K562 (cell line): ENCODE measurements around the gene IGSF21. TPM values are rescaled to one million over a fixed set of nuclear protein-coding genes. Genes with fewer than 3 reads are reported as not detected.

Source experiments
- ATAC-seq: fragments of 200-7000 bp; cut with Tn5 transposase; 3 replicates; pipeline ENCODE4 v1.9.1; 2020; ENCODE audit warnings: moderate library complexity
- BruUV-seq: library from RNA; stranded (reverse); fragments of 400-500 nt; replicated peaks from 2 replicates; lab custom pipeline; 2021; lab: Mats Ljungman, UMichigan
- CTCF ChIA-PET: fragments of 300-600 bp; formaldehyde crosslinking; extraction: SDS; loops from one replicate; lab custom pipeline; 2021; ENCODE audit warnings: low intra/inter-chr PET ratio; lab: Yijun Ruan, JAX
- POLR2A ChIA-PET: fragments of 300-600, 350-650 bp; sonication (Branson Sonifier 250); formaldehyde crosslinking; extraction: SDS; loops from one replicate; lab custom pipeline; 2021; ENCODE audit warnings: antibody characterized with exemption, inconsistent platforms; lab: Yijun Ruan, JAX
- DNase-seq, 4 experiments: peaks; one replicate each; pipeline versions ENCODE4 v3.0.0 to v3.0.0-alpha.2; 2011 to 2018; ENCODE audit warnings: low spot score in 3 of 4, mixed read lengths in 3 of 4; ENCODE audit errors: extremely low read depth in 1 of 4
- FAIRE-seq: peaks from 2 replicates; lab custom pipeline; 2011; peaks lifted over from hg19 to GRCh38; lab: Jason Lieb, UNC
- H2AFZ ChIP-seq: 2 replicates; pipeline ENCODE4 v1.6.0; 2011; ENCODE audit warnings: low read depth, low read length, control low read depth, inconsistent platforms
- H3K27ac ChIP-seq: fragments of 200-600 bp; 3 replicates; pipeline ENCODE4 v1.8.0; 2011; ENCODE audit warnings: low read depth, mild to moderate bottlenecking, control low read depth, inconsistent platforms, low read length, moderate library complexity, mixed read lengths; ENCODE audit errors: extremely low read depth
- H3K27me3 ChIP-seq, 2 experiments: fragments of 300-600 bp in 1 of 2; 2 replicates in 1 of 2; 3 replicates in 1 of 2; pipeline versions ENCODE4 v1.6.0 to v1.8.0; 2011; ENCODE audit warnings: inconsistent platforms in 2 of 2, low read length in 2 of 2, mild to moderate bottlenecking in 1 of 2, mixed read lengths in 1 of 2, moderate library complexity in 1 of 2; ENCODE audit not compliant: control insufficient read depth in 2 of 2, insufficient read depth in 2 of 2
- H3K36me3 ChIP-seq: fragments of 300-600 bp; 3 replicates; pipeline ENCODE4 v1.8.0; 2011; ENCODE audit warnings: mild to moderate bottlenecking, low read length, inconsistent platforms; ENCODE audit not compliant: control insufficient read depth, insufficient read depth
- H3K4me1 ChIP-seq, 2 experiments: fragments of 200-600 bp in 1 of 2; replicated peaks in 1 of 2; 2 replicates in 1 of 2; 3 replicates in 1 of 2; pipeline versions ENCODE4 v1.5.1 to v1.8.0; 2011; ENCODE audit warnings: inconsistent platforms in 2 of 2, low read length in 2 of 2, mild to moderate bottlenecking in 1 of 2, mixed read lengths in 1 of 2, moderate library complexity in 1 of 2; ENCODE audit not compliant: control insufficient read depth in 2 of 2, insufficient read depth in 2 of 2
- H3K4me2 ChIP-seq: 2 replicates; pipeline ENCODE4 v1.6.1; 2011; ENCODE audit warnings: low read length, control low read depth, inconsistent platforms, mixed read lengths; ENCODE audit not compliant: insufficient read depth
- H3K4me3 ChIP-seq: fragments of 200-600 bp; sonication (generic), shearing (Covaris generic); 2 replicates; pipeline ENCODE4 v1.5.1; 2016; ENCODE audit warnings: control low read depth, inconsistent platforms
- H3K79me2 ChIP-seq: fragments of 200-600 bp; 3 replicates; pipeline ENCODE4 v1.8.0; 2011; ENCODE audit warnings: low read length, inconsistent platforms; ENCODE audit not compliant: control insufficient read depth, insufficient read depth
- H3K9ac ChIP-seq, 2 experiments: 2 replicates each; pipeline versions ENCODE4 v1.6.0 to v1.6.1; 2011; ENCODE audit warnings: low read depth in 2 of 2, low read length in 2 of 2, control low read depth in 1 of 2, inconsistent platforms in 1 of 2, mild to moderate bottlenecking in 1 of 2, mixed read lengths in 1 of 2; ENCODE audit not compliant: insufficient read depth in 1 of 2
- H3K9me1 ChIP-seq: one replicate; pipeline ENCODE4 v1.6.0; 2011; ENCODE audit warnings: inconsistent platforms, mild to moderate bottlenecking, low read length, moderate library complexity; ENCODE audit not compliant: control insufficient read depth, insufficient read depth
- H3K9me3 ChIP-seq: replicated peaks from 2 replicates; pipeline ENCODE4 v1.5.1; 2011; ENCODE audit warnings: low read depth, low read length, inconsistent platforms; ENCODE audit not compliant: control insufficient read depth, insufficient read depth
- H4K20me1 ChIP-seq: replicated peaks from 2 replicates; pipeline ENCODE4 v1.6.1; 2011; ENCODE audit warnings: low read length, inconsistent platforms, mixed read lengths; ENCODE audit not compliant: control insufficient read depth, insufficient read depth
- HNRNPL ChIP-seq: fragments of 200-400 bp; formaldehyde crosslinking; IDR thresholded peaks from 2 replicates; pipeline ENCODE4 v1.6.1; 2017; ENCODE audit warnings: low read depth, mild to moderate bottlenecking, low read length
- NR3C1 ChIP-seq: sonication (generic); formaldehyde crosslinking; IDR thresholded peaks from 2 replicates; pipeline ENCODE4 v1.8.1; 2022; ENCODE audit warnings: missing genetic modification reagents
- PHF8 ChIP-seq: fragments of 200-600 bp; sonication (generic); IDR thresholded peaks from 2 replicates; pipeline ENCODE4 v1.6.1; 2012; ENCODE audit warnings: mixed run types, mild to moderate bottlenecking, inconsistent platforms, low read length, moderate library complexity, borderline replicate concordance
- POLR3G ChIP-seq: IDR thresholded peaks from 2 replicates; pipeline ENCODE4 v1.6.1; 2011; ENCODE audit not compliant: insufficient read length, insufficient replicate concordance; ENCODE audit errors: extremely low read depth
- ZC3H8 ChIP-seq: fragments of 450-650 bp; IDR thresholded peaks from 2 replicates; pipeline ENCODE4 v1.6.1; 2017
- ZNF146 ChIP-seq: IDR thresholded peaks from one replicate; pipeline ENCODE4 v1.6.1; 2018; ENCODE audit warnings: missing compliant biosample characterization; ENCODE audit not compliant: unreplicated experiment
- WGBS: fragments of 100-300 bp; shearing (Covaris generic); methylation state at CpG from one replicate; pipeline ENCODE4 v1.1.6; 2016; ENCODE audit warnings: low coverage, mixed read lengths; ENCODE audit not compliant: insufficient coverage; ENCODE audit errors: missing lambda C conversion rate; 5-methylcytosine and 5-hydroxymethylcytosine counted together
- in situ Hi-C: fragments of 300-500 bp; cut with MboI; formaldehyde crosslinking; loops from 4 replicates; pipeline ENCODE4 v1.15.0; 2018; ENCODE audit warnings: inconsistent platforms, mixed read lengths
- intact Hi-C: fragments of 100-400 bp; cut with micrococcal nuclease; formaldehyde crosslinking; loops from 2 replicates; pipeline ENCODE4 v1.14.2; 2022
- polyA plus RNA-seq, 8 experiments: library from polyadenylated mRNA; depleted of rRNA in 4 of 8; stranded (reverse) in 5 of 8; unstranded in 3 of 8; fragments of >200 nt; fragmentation: Nextera tagmentation in 2 of 8; fragmentation: Illumina TruSeq in 1 of 8; extraction: Ambion mirVana in 2 of 8; extraction: Trizol in 1 of 8; gene quantifications; 2 replicates each; pipeline versions ENCODE4 v1.2.1 to v1.2.3, GENCODE V29; 2011 to 2014; ENCODE audit warnings: inconsistent platforms in 1 of 8, missing spikeins in 1 of 8
- total RNA-seq, 7 experiments: library from RNA; depleted of rRNA in 6 of 7; stranded (reverse); fragments of >200 nt in 6 of 7; fragmentation: Illumina TruSeq in 2 of 7; extraction: Trizol in 2 of 7; gene quantifications; 2 replicates each; pipeline versions ENCODE4 v1.2.1 to v1.2.3, GENCODE V29; 2011 to 2021; ENCODE audit warnings: low replicate concordance in 1 of 7
- TF ChIP-seq, protein P1 (sequence below): fragments of 450-650 bp; IDR thresholded peaks from 2 replicates; pipeline ENCODE4 v1.6.1; 2016; ENCODE audit warnings: low read depth
- TF ChIP-seq, protein P2 (sequence below), 2 experiments: IDR thresholded peaks in 1 of 2; conservative IDR thresholded peaks in 1 of 2; 2 replicates each; pipeline ENCODE4 v1.6.1; 2016; ENCODE audit warnings: low read depth in 2 of 2, mild to moderate bottlenecking in 1 of 2, missing compliant biosample characterization in 1 of 2, missing genetic modification characterization in 1 of 2, moderate library complexity in 1 of 2
- TF ChIP-seq, protein P3 (sequence below), 2 experiments: fragments of 250-450 bp in 1 of 2; fragments of 450-650 bp in 1 of 2; sonication (Bioruptor Pico) in 1 of 2; IDR thresholded peaks; 2 replicates each; pipeline versions ENCODE4 v1.6.1 to v1.8.0; 2016 to 2021; ENCODE audit warnings: mild to moderate bottlenecking in 2 of 2, moderate library complexity in 2 of 2, missing compliant biosample characterization in 1 of 2, missing genetic modification characterization in 1 of 2

The IGSF21 gene
- total and polyA plus RNA-seq, 9 of the 15 experiments (the other 6 are each of a cell fraction or from before 2014, with no cell fraction given), result not detected

DNA sequence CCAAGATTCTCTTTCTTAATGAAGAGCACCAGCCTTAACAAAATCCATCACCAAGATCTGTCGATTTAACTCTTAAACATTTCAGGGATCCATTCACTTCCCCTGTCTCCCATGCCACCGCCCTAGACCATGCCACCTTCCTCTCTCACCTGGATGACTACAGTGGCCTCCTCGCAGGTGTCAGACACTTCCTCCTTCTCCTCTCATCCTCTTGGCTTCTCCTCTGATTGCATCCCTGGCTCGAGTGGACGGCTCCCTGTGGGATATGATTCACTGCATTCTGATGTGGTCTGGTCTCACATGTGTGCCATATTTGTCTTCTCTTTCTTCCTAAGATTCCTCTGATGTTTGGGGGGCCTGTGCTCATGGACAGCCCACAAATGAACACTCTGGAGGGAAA is 306.7 kb downstream of the IGSF21 start:
- no peak overlapping the region for H3K4me3 ChIP-seq
- peak overlapping the region; percentile 64 for H3K27ac ChIP-seq
- ChIA-PET POLR2A (no interaction called here), CTCF (no interaction called here)
- no peaks in the 10 kb centered on the region for H3K36me3 ChIP-seq
- TF ChIP-seq, protein P1, sequence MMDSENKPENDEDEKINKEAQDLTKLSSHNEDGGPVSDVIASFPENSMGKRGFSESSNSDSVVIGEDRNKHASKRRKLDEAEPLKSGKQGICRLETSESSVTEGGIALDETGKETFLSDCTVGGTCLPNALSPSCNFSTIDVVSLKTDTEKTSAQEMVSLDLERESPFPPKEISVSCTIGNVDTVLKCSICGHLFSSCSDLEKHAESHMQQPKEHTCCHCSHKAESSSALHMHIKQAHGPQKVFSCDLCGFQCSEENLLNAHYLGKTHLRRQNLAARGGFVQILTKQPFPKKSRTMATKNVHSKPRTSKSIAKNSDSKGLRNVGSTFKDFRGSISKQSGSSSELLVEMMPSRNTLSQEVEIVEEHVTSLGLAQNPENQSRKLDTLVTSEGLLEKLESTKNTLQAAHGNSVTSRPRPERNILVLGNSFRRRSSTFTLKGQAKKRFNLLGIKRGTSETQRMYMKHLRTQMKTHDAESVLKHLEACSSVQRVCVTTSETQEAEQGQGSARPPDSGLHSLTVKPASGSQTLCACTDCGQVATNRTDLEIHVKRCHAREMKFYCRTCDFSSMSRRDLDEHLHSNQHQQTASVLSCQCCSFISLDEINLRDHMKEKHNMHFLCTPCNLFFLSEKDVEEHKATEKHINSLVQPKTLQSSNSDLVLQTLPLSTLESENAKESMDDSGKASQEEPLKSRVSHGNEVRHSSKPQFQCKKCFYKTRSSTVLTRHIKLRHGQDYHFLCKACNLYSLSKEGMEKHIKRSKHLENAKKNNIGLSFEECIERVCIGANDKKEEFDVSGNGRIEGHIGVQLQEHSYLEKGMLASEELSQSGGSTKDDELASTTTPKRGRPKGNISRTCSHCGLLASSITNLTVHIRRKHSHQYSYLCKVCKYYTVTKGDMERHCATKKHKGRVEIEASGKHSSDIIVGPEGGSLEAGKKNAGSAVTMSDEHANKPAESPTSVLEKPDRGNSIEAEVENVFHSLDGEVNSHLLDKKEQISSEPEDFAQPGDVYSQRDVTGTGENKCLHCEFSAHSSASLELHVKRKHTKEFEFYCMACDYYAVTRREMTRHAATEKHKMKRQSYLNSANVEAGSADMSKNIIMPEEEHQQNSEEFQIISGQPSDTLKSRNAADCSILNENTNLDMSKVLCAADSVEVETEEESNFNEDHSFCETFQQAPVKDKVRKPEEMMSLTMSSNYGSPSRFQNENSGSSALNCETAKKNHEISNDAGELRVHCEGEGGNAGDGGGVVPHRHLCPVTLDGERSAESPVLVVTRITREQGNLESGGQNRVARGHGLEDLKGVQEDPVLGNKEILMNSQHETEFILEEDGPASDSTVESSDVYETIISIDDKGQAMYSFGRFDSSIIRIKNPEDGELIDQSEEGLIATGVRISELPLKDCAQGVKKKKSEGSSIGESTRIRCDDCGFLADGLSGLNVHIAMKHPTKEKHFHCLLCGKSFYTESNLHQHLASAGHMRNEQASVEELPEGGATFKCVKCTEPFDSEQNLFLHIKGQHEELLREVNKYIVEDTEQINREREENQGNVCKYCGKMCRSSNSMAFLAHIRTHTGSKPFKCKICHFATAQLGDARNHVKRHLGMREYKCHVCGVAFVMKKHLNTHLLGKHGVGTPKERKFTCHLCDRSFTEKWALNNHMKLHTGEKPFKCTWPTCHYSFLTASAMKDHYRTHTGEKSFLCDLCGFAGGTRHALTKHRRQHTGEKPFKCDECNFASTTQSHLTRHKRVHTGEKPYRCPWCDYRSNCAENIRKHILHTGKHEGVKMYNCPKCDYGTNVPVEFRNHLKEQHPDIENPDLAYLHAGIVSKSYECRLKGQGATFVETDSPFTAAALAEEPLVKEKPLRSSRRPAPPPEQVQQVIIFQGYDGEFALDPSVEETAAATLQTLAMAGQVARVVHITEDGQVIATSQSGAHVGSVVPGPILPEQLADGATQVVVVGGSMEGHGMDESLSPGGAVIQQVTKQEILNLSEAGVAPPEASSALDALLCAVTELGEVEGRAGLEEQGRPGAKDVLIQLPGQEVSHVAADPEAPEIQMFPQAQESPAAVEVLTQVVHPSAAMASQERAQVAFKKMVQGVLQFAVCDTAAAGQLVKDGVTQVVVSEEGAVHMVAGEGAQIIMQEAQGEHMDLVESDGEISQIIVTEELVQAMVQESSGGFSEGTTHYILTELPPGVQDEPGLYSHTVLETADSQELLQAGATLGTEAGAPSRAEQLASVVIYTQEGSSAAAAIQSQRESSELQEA, result no peak
- TF ChIP-seq, protein P2, sequence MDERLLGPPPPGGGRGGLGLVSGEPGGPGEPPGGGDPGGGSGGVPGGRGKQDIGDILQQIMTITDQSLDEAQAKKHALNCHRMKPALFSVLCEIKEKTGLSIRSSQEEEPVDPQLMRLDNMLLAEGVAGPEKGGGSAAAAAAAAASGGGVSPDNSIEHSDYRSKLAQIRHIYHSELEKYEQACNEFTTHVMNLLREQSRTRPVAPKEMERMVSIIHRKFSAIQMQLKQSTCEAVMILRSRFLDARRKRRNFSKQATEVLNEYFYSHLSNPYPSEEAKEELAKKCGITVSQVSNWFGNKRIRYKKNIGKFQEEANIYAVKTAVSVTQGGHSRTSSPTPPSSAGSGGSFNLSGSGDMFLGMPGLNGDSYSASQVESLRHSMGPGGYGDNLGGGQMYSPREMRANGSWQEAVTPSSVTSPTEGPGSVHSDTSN (CRISPR knock-in tag; IDR thresholded peaks at IDR 0.05; ENCODE audit: low read depth), result no peak
- TF ChIP-seq, protein P2 (tag; conservative IDR thresholded peaks at IDR 0.05; ENCODE audit: low read depth), result no peak
- TF ChIP-seq PHF8 (no peak), ZC3H8 (no peak), ZNF146 (CRISPR knock-in tag) (no peak), POLR3G (no peak), HNRNPL (no peak), NR3C1 (no peak)
- TF ChIP-seq, protein P3, sequence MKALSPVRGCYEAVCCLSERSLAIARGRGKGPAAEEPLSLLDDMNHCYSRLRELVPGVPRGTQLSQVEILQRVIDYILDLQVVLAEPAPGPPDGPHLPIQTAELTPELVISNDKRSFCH (CRISPR knock-in tag; IDR thresholded peaks at IDR 0.05), result no peak
- TF ChIP-seq, protein P3 (tag; IDR thresholded peaks at IDR 0.05), result no peak
- in situ Hi-C loops (no loop called here), intact Hi-C loops (no loop called here)
- peak overlapping the region; percentile 53 for H3K4me2 ChIP-seq
- 9% methylated on average over 5 of the region's 5 CpGs for WGBS
- H3K4me1 ChIP-seq, result peaks cover 12 to 58% of the 10 kb centered on the region in 2 experiments; a peak in 4 of 5 replicates
- H2AFZ ChIP-seq, result 0 out of 2 replicates have a peak overlapping the region, but pooled peaks have one; percentile 49
- no TSS peak for BruUV-seq
- no peaks in the 10 kb centered on the region for H4K20me1 ChIP-seq
- no peak for DNase-seq
- H3K9me1 ChIP-seq, result no peaks in the 10 kb centered on the region
- H3K79me2 ChIP-seq, result no peaks in the 10 kb centered on the region
- H3K9me3 ChIP-seq, result peaks cover 19% of the 10 kb centered on the region
- ATAC-seq, result no peak
- FAIRE-seq, result no peak
- H3K27me3 ChIP-seq, result no peaks in the 10 kb centered on the region
- peak overlapping the region in 1 of 2 experiments; percentile 23; a peak in 1 of 4 replicates for H3K9ac ChIP-seq
